WTC11 (cell line): Measurements from ENCODE around the gene PPP4C. TPM values are rescaled to one million over a fixed set of nuclear protein-coding genes. Genes with fewer than 3 reads are reported as not detected.

Experiments used
- ATAC-seq: fragments of 200-7000 bp; cut with Tn5 transposase; 2 replicates; pipeline ENCODE4 v1.10.0; 2021; ENCODE audit warnings: mild to moderate bottlenecking, moderate library complexity
- CTCF ChIA-PET: fragments of 300-600 bp; sonication (Branson Sonifier 250); formaldehyde crosslinking; loops from one replicate; lab custom pipeline; 2021; ENCODE audit warnings: antibody characterized with exemption; lab: Charles Lee
- POLR2A ChIA-PET: fragments of 350-600 bp; sonication (Branson Sonifier 250); formaldehyde crosslinking; loops from one replicate; lab custom pipeline; 2021; ENCODE audit warnings: antibody characterized with exemption; lab: Charles Lee
- DNase-seq: peaks from one replicate; pipeline ENCODE4 v3.0.0; 2021; ENCODE audit warnings: low spot score
- H3K27ac Mint-ChIP-seq: 2 replicates; pipeline ENCODE4 v1.8.0; 2021; ENCODE audit warnings: mixed read lengths
- H3K27me3 Mint-ChIP-seq: 2 replicates; pipeline ENCODE4 v1.8.0; 2021; ENCODE audit warnings: low read depth, mild to moderate bottlenecking, moderate library complexity, mixed read lengths
- H3K36me3 Mint-ChIP-seq: 2 replicates; pipeline ENCODE4 v1.8.0; 2021; ENCODE audit warnings: mixed read lengths
- H3K4me1 Mint-ChIP-seq: 2 replicates; pipeline ENCODE4 v1.8.0; 2022; ENCODE audit warnings: mixed read lengths
- H3K4me3 Mint-ChIP-seq: 2 replicates; pipeline ENCODE4 v1.8.0; 2021; ENCODE audit warnings: mild to moderate bottlenecking, moderate library complexity, mixed read lengths
- H3K9me3 Mint-ChIP-seq: 2 replicates; pipeline ENCODE4 v1.8.0; 2021; ENCODE audit warnings: mixed read lengths
- AFF4 ChIP-seq: sonication (generic); formaldehyde crosslinking; IDR thresholded peaks from 2 replicates; pipeline ENCODE4 v1.8.1; 2023; ENCODE audit warnings: mild to moderate bottlenecking, missing genetic modification reagents, borderline replicate concordance
- ATF1 ChIP-seq: sonication (generic); formaldehyde crosslinking; IDR thresholded peaks from 2 replicates; pipeline ENCODE4 v1.8.1; 2023; ENCODE audit warnings: mild to moderate bottlenecking, moderate library complexity, missing genetic modification reagents
- CBFB ChIP-seq: sonication (generic); formaldehyde crosslinking; IDR thresholded peaks from 2 replicates; pipeline ENCODE4 v1.8.1; 2022; ENCODE audit warnings: mild to moderate bottlenecking, low read depth, missing genetic modification reagents
- CREM ChIP-seq: sonication (generic); formaldehyde crosslinking; IDR thresholded peaks from 2 replicates; pipeline ENCODE4 v1.8.1; 2022; ENCODE audit warnings: mild to moderate bottlenecking, missing genetic modification reagents, moderate library complexity
- CTCF ChIP-seq: fragments of 200-600 bp; IDR thresholded peaks from 2 replicates; pipeline ENCODE4 v1.8.0; 2022; ENCODE audit warnings: antibody characterized with exemption
- FOXK1 ChIP-seq: sonication (generic); formaldehyde crosslinking; IDR thresholded peaks from 2 replicates; pipeline ENCODE4 v1.8.0; 2022; ENCODE audit warnings: mild to moderate bottlenecking, moderate library complexity, missing genetic modification reagents
- JAZF1 ChIP-seq: fragments of 250-450 bp; sonication (Bioruptor Pico); IDR thresholded peaks from 2 replicates; pipeline ENCODE4 v1.9.0; 2021; ENCODE audit warnings: moderate library complexity, mild to moderate bottlenecking, inconsistent platforms
- MAX ChIP-seq: sonication (generic); formaldehyde crosslinking; IDR thresholded peaks from 2 replicates; pipeline ENCODE4 v1.8.0; 2022; ENCODE audit warnings: mild to moderate bottlenecking, missing genetic modification reagents
- MXD4 ChIP-seq: fragments of 250-450 bp; sonication (Bioruptor Pico); IDR thresholded peaks from 2 replicates; pipeline ENCODE4 v1.8.0; 2021; ENCODE audit warnings: mild to moderate bottlenecking, moderate library complexity, borderline replicate concordance
- NFE2L1 ChIP-seq: sonication (generic); formaldehyde crosslinking; IDR thresholded peaks from 2 replicates; pipeline ENCODE4 v1.8.1; 2023; ENCODE audit warnings: missing genetic modification reagents
- PRDM15 ChIP-seq: sonication (generic); formaldehyde crosslinking; IDR thresholded peaks from 2 replicates; pipeline ENCODE4 v1.8.0; 2022; ENCODE audit warnings: missing genetic modification reagents
- RORB ChIP-seq: fragments of 250-450 bp; sonication (Bioruptor Pico); IDR thresholded peaks from 2 replicates; pipeline ENCODE4 v1.9.0; 2021; ENCODE audit warnings: mild to moderate bottlenecking
- SMAD3 ChIP-seq: sonication (generic); formaldehyde crosslinking; IDR thresholded peaks from 2 replicates; pipeline ENCODE4 v1.8.0; 2022; ENCODE audit warnings: missing genetic modification reagents, mild to moderate bottlenecking, borderline replicate concordance
- SP1 ChIP-seq: sonication (generic); formaldehyde crosslinking; conservative IDR thresholded peaks from 2 replicates; pipeline ENCODE4 v1.8.1; 2022; ENCODE audit warnings: missing genetic modification reagents
- ZNF396 ChIP-seq: fragments of 250-450 bp; sonication (Bioruptor Pico); IDR thresholded peaks from 2 replicates; pipeline ENCODE4 v1.8.0; 2021; ENCODE audit warnings: mild to moderate bottlenecking, moderate library complexity, borderline replicate concordance
- ZSCAN18 ChIP-seq: fragments of 250-450 bp; sonication (Bioruptor Pico); IDR thresholded peaks from 2 replicates; pipeline ENCODE4 v2.1.2; 2022; ENCODE audit warnings: mild to moderate bottlenecking, moderate library complexity
- total RNA-seq: library from RNA; stranded (reverse); gene quantifications from 3 replicates; pipeline ENCODE4 v1.2.3, GENCODE V29; 2021
- TF ChIP-seq, protein P1 (sequence below): sonication (generic); formaldehyde crosslinking; IDR thresholded peaks from 2 replicates; pipeline ENCODE4 v1.8.1; 2023; ENCODE audit warnings: mild to moderate bottlenecking, missing genetic modification reagents
- TF ChIP-seq, protein P2 (sequence below): sonication (generic); formaldehyde crosslinking; IDR thresholded peaks from 2 replicates; pipeline ENCODE4 v1.8.1; 2023; ENCODE audit warnings: mild to moderate bottlenecking, missing genetic modification reagents, moderate library complexity

Gene PPP4C
- total RNA-seq, 1 experiment from 2014 or later: 164 TPM

DNA sequence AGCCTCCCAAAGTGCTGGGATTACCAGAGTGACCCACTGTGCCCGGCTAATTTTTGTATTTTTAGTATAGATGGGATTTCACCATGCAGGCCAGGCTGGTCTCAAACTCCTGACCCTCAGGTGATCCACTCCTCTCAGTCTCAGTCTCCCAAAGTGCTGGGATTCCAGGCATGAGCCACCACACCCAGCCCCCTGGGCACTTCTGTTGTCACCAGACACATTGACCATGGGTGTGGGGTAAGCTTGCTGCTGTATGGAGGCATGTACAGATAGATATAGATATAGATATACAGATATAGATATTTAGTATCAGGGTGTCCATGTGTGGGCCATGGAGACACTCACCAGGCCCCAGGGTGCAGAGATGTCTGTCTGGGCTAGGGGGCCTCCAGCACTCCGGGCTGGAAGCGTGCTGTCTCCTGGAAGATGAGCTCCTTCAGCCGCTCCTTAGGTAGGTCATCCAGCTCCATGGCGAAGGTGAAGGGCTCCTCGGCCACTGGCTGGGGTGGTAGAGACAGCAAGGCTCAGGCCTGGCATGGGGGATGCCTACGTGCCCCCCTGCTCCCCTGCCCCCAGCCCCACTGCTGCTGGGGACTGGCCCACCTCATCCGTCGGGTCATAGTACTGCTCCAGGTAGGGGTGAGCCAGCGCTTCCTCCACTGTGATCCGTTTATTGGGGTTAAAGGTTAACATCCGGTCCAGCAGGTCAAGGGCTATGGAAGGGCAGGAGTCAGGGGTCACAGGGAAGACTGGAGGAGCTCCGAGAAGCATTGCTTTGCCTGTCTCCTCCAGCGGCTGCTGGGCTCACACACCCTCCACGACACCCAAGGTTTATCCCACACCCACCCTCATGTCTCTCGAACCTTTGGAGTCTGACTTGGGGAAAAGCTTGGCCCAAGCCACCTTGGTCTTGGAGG, 40.8 kb downstream of the PPP4C start:
- DNase-seq (no peak), ATAC-seq (no peak)
- TF ChIP-seq RORB (CRISPR knock-in tag) (no peak), NFE2L1 (CRISPR knock-in tag) (no peak), AFF4 (CRISPR knock-in tag) (no peak), JAZF1 (CRISPR knock-in tag) (no peak), MXD4 (CRISPR knock-in tag) (no peak), CREM (no peak)
- Mint-ChIP-seq H3K36me3 (peaks cover 3% of the 10 kb centered on the region; the same call in 1 of the 2 replicates), H3K4me1 (peaks cover 3% of the 10 kb centered on the region), H3K4me3 (no peak overlapping the region), H3K27ac (no peak overlapping the region), H3K27me3 (peaks cover 2% of the 10 kb centered on the region; the same call in 1 of the 2 replicates), H3K9me3 (no peaks in the 10 kb centered on the region)
- CTCF ChIA-PET: no interaction called here
- POLR2A ChIA-PET: interaction anchor here (0.5 kb wide), 1 partner anchor 252 kb away, joined by 4 read pairs; no protein-coding TSS in a partner anchor

DNA sequence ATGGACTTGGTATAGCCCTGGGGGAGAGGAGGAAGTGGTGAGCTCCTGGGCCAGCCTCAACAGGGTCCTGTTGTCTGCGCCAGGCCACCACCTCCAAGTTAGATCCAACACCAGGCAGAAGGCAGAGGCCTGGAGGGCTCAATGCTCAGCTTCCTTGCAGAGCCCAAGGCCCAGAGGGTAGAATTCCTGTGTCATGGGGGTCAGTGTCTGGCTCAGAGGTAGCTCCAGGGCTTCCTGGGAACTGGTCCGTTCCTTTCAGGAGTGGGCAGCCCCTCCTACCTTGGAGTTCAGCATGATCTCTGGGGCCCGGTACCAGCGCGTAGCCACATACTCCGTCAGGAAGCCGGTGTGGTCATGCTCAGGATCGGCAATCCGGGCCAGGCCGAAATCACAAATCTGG, 42.0 kb downstream of the PPP4C start:
- CTCF ChIA-PET: interaction anchor here (0.9 kb wide), 1 partner anchor 25 kb away, joined by 3 read pairs; no protein-coding TSS in a partner anchor
- peaks cover 2% of the 10 kb centered on the region; the same call in 1 of the 2 replicates for H3K27me3 Mint-ChIP-seq
- H3K36me3 Mint-ChIP-seq: peaks cover 3% of the 10 kb centered on the region; the same call in 1 of the 2 replicates
- no peak for DNase-seq
- no peaks in the 10 kb centered on the region for H3K9me3 Mint-ChIP-seq
- no peak overlapping the region for H3K4me3 Mint-ChIP-seq
- no peak overlapping the region for H3K27ac Mint-ChIP-seq
- peaks cover 5% of the 10 kb centered on the region for H3K4me1 Mint-ChIP-seq
- ATAC-seq: no peak
- POLR2A ChIA-PET: no interaction called here
- TF ChIP-seq ATF1 (CRISPR knock-in tag) (no peak), PRDM15 (no peak), CTCF (no peak), ZSCAN18 (no peak), CBFB (no peak), ZNF396 (CRISPR knock-in tag) (no peak), SP1 (CRISPR knock-in tag) (no peak), SMAD3 (CRISPR knock-in tag) (no peak), MAX (CRISPR knock-in tag) (no peak), FOXK1 (CRISPR knock-in tag) (no peak), NFE2L1 (CRISPR knock-in tag) (no peak)
- TF ChIP-seq, protein P1, sequence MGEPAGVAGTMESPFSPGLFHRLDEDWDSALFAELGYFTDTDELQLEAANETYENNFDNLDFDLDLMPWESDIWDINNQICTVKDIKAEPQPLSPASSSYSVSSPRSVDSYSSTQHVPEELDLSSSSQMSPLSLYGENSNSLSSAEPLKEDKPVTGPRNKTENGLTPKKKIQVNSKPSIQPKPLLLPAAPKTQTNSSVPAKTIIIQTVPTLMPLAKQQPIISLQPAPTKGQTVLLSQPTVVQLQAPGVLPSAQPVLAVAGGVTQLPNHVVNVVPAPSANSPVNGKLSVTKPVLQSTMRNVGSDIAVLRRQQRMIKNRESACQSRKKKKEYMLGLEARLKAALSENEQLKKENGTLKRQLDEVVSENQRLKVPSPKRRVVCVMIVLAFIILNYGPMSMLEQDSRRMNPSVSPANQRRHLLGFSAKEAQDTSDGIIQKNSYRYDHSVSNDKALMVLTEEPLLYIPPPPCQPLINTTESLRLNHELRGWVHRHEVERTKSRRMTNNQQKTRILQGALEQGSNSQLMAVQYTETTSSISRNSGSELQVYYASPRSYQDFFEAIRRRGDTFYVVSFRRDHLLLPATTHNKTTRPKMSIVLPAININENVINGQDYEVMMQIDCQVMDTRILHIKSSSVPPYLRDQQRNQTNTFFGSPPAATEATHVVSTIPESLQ (CRISPR knock-in tag): no peak
- TF ChIP-seq, protein P2, sequence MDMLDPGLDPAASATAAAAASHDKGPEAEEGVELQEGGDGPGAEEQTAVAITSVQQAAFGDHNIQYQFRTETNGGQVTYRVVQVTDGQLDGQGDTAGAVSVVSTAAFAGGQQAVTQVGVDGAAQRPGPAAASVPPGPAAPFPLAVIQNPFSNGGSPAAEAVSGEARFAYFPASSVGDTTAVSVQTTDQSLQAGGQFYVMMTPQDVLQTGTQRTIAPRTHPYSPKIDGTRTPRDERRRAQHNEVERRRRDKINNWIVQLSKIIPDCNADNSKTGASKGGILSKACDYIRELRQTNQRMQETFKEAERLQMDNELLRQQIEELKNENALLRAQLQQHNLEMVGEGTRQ (CRISPR knock-in tag): no peak
